GM21526 (cell line): ENCODE results near the gene ARHGAP1.

Experiments
- ATAC-seq: cut with Tn5 transposase; IDR thresholded peaks from one replicate; pipeline ENCODE4 v1.9.1; 2021; ENCODE audit warnings: moderate library complexity; ENCODE audit not compliant: unreplicated experiment, low FRiP score

ARHGAP1 gene

GRCh38 chr11:46700241-46701077 is at the start of gene ARHGAP1, which contains the start of gene ZNF408:
Gene ARHGAP1, minus strand, starts transcription at chr11:46700619. Its CDS starts 4,512 bp downstream, at chr11:46696107.
Gene ZNF408, plus strand, starts transcription at chr11:46701031. Its CDS starts 17 bp downstream, at chr11:46701048.
- ATAC-seq: peak; percentile 81

GRCh38 chr11:46747150-46747549 is 46.7 kb upstream of the ARHGAP1 start:
- ATAC-seq: no peak

- ATAC-seq: no peak
Observed at GRCh38 chr11:46745995-46746394, 45.6 kb upstream of the ARHGAP1 start.

- no peak for ATAC-seq
Observed at GRCh38 chr11:46745328-46745727, 44.9 kb upstream of the ARHGAP1 start.

- no peak for ATAC-seq
Observed at GRCh38 chr11:46743693-46744339, 43.4 kb upstream of the ARHGAP1 start.

- ATAC-seq: no peak
Observed at GRCh38 chr11:46743043-46743442, 42.6 kb upstream of the ARHGAP1 start.

GRCh38 chr11:46741600-46742484 is 41.4 kb upstream of the ARHGAP1 start:
- ATAC-seq: no peak

- ATAC-seq: no peak
Observed at GRCh38 chr11:46738887-46739286, 38.5 kb upstream of the ARHGAP1 start.

GRCh38 chr11:46737699-46738098 is 37.3 kb upstream of the ARHGAP1 start:
- ATAC-seq: no peak

GRCh38 chr11:46736615-46737014 is 36.2 kb upstream of the ARHGAP1 start:
- no peak for ATAC-seq

- no peak for ATAC-seq
Observed at GRCh38 chr11:46736146-46736545, 35.7 kb upstream of the ARHGAP1 start.

- ATAC-seq: no peak
Observed at GRCh38 chr11:46733234-46733633, 32.8 kb upstream of the ARHGAP1 start.

GRCh38 chr11:46731545-46731944 is 31.1 kb upstream of the ARHGAP1 start:
- ATAC-seq: no peak

GRCh38 chr11:46729110-46730027 is 28.9 kb upstream of the ARHGAP1 start:
- no peak for ATAC-seq

GRCh38 chr11:46728659-46729040 is 28.2 kb upstream of the ARHGAP1 start:
- ATAC-seq: no peak

GRCh38 chr11:46727952-46728658 is 27.7 kb upstream of the ARHGAP1 start:
- no peak for ATAC-seq

GRCh38 chr11:46726206-46726862 is 25.9 kb upstream of the ARHGAP1 start:
- ATAC-seq: no peak

GRCh38 chr11:46725338-46726205 is 25.2 kb upstream of the ARHGAP1 start:
- no peak for ATAC-seq
